Thymus (tissue), 11 donors: ENCODE measurements around the gene CYP26C1. TPM values are rescaled to one million over a fixed set of nuclear protein-coding genes. Genes with fewer than 3 reads are reported as not detected.
A peak's percentile ranks its signal among the peaks of the same experiment; 100 is the strongest.
"Not testable (repeated sequence)": the region's sequence is repeated elsewhere in the genome, so short reads cannot be mapped to it uniquely, and the experiment has no call there.

Source experiments
- DNase-seq, 9 donors: peaks; one replicate each; pipeline ENCODE4 v3.0.0-alpha.2; 2013; ENCODE audit warnings: low spot score in 9 of 9, low read depth in 6 of 9, missing footprints in 1 of 9
- H3K27ac ChIP-seq, 2 donors: one replicate each; pipeline ENCODE4 v1.5.1; 2013; ENCODE audit warnings: control low read depth in 1 of 2, low read depth in 1 of 2, low read length in 1 of 2, mild to moderate bottlenecking in 1 of 2, moderate library complexity in 1 of 2
- H3K27me3 ChIP-seq, 2 donors: one replicate each; pipeline ENCODE4 v1.5.1; 2013; ENCODE audit warnings: low read length in 1 of 2; ENCODE audit not compliant: control insufficient read depth in 2 of 2, insufficient read depth in 1 of 2
- H3K36me3 ChIP-seq, 2 donors: one replicate each; pipeline ENCODE4 v1.5.1; 2013; ENCODE audit warnings: low read length in 1 of 2, mild to moderate bottlenecking in 1 of 2, moderate library complexity in 1 of 2; ENCODE audit not compliant: control insufficient read depth in 2 of 2, insufficient read depth in 2 of 2
- H3K4me1 ChIP-seq, 2 donors: one replicate each; pipeline ENCODE4 v1.5.1; 2013; ENCODE audit warnings: low read length in 2 of 2; ENCODE audit not compliant: control insufficient read depth in 2 of 2, insufficient read depth in 2 of 2
- H3K4me3 ChIP-seq, 2 donors: one replicate each; pipeline ENCODE4 v1.5.1; 2013; ENCODE audit warnings: low read length in 2 of 2, control low read depth in 1 of 2, mild to moderate bottlenecking in 1 of 2
- H3K9me3 ChIP-seq, 2 donors: one replicate each; pipeline ENCODE4 v1.5.1; 2013; ENCODE audit warnings: low read length in 1 of 2, mild to moderate bottlenecking in 1 of 2; ENCODE audit not compliant: control insufficient read depth in 2 of 2, insufficient read depth in 1 of 2
- WGBS: extraction: QIAGEN DNeasy Blood & Tissue Kit; methylation state at CpG from one replicate; pipeline ENCODE4 v1.1.7; 2013; 5-methylcytosine and 5-hydroxymethylcytosine counted together
- polyA plus RNA-seq: library from polyadenylated mRNA; stranded (reverse); fragments of 200-250 nt; gene quantifications from one replicate; pipeline ENCODE4 v1.2.3, GENCODE V29; 2013
- total RNA-seq: library from RNA; stranded (reverse); fragments of 120-200 nt; gene quantifications from one replicate; pipeline ENCODE4 v1.2.4, GENCODE V29; 2013
- donor health status: healthy.

CYP26C1 gene
- total and polyA plus RNA-seq, 2 donors, result 0.11 to 0.28 TPM

GRCh38 chr10:93097386-93097785, 36.8 kb downstream of the CYP26C1 start:
- Histone ChIP-seq H3K36me3 (no peaks in the 10 kb centered on the region), H3K27me3 (no peaks in the 10 kb centered on the region), H3K4me3 (no peak overlapping the region), H3K9me3 (no peaks in the 10 kb centered on the region), H3K4me1 (no peaks in the 10 kb centered on the region), H3K27ac (no peak overlapping the region)
- 94% methylated on average over 9 of the region's 9 CpGs for WGBS
- DNase-seq, result no peak

DNA sequence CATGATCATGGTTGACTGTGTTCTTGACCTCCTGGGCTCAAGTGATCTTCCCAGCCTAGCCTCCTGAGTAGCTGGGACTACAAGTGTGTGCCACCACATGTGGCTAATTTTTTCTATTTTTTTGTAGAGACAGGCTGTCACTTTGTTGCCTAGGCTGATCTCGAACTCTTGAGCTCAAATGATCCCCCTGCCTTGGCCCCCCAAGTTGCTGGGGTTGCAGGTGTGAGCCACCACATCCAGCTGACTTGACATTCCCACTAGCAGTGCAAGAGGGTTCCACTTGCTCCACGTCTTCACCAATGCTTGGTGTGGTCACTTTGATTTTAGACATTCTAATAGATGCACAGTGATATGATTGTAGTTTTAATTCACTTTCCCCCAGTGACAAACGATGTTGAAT, 38.2 kb downstream of the CYP26C1 start:
- Histone ChIP-seq H3K9me3 (no peaks in the 10 kb centered on the region), H3K27ac (no peak overlapping the region), H3K36me3 (no peaks in the 10 kb centered on the region), H3K4me3 (no peak overlapping the region), H3K27me3 (no peaks in the 10 kb centered on the region), H3K4me1 (no peaks in the 10 kb centered on the region)
- WGBS, result 89% methylated on average over 3 of the region's 3 CpGs
- DNase-seq, result no peak

GRCh38 chr10:93099670-93100069, 39.1 kb downstream of the CYP26C1 start:
- Histone ChIP-seq H3K36me3 (no peaks in the 10 kb centered on the region), H3K9me3 (no peaks in the 10 kb centered on the region), H3K27ac (no peak overlapping the region), H3K27me3 (no peaks in the 10 kb centered on the region), H3K4me3 (no peak overlapping the region), H3K4me1 (no peaks in the 10 kb centered on the region)
- DNase-seq, result no peak
- WGBS, result 97% methylated on average over 7 of the region's 7 CpGs

DNA sequence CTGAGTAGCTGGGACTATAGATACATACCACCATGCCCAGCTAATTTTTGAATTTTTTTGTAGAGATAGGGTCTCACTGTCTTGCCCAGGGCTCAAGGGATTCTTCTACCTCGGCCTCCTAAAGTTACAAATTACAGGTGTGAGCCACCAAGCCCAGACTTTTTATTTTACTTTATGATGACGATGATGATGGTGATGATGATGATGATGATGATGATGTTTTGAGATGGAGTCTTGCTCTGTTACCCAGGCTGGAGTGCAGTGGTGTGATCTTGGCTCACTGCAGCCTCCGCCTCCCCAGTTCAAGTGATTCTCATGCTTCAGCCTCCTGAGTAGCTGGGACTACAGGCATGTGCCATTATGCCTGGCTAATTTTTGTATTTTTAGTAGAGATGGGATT, 40.5 kb downstream of the CYP26C1 start:
- H3K27me3 ChIP-seq, H3K27ac ChIP-seq, H3K4me3 ChIP-seq, H3K36me3 ChIP-seq, H3K4me1 ChIP-seq, H3K9me3 ChIP-seq, DNase-seq: not testable (repeated sequence)
- WGBS, result 97% methylated on average over 3 of the region's 3 CpGs

DNA sequence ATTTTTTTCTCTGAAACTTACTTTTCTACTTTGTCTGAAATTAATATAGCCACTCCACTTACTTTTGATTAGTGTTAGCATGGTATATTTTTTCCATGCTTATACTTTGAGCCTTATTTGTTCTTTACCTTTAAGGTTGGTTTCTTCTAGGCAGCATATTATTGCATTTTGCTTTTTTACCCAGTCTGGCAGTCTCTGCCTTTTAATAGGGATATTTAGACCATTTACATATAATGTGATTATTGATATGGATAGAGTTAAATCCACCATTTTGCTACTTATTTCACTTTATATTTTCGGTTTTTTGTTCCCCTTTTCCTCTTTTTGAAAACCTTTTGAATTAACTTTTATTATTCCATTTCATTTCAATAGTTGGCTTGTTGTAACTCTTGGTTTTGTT, 43.4 kb downstream of the CYP26C1 start:
- H3K9me3 ChIP-seq, result no peaks in the 10 kb centered on the region
- no peaks in the 10 kb centered on the region for H3K4me1 ChIP-seq
- H3K36me3 ChIP-seq, result no peaks in the 10 kb centered on the region
- DNase-seq, result no peak
- H3K27me3 ChIP-seq, result no peaks in the 10 kb centered on the region
- H3K27ac ChIP-seq, result no peak overlapping the region
- H3K4me3 ChIP-seq, result no peak overlapping the region
- WGBS, result 94% methylated on average over 1 of the region's 1 CpG

DNA sequence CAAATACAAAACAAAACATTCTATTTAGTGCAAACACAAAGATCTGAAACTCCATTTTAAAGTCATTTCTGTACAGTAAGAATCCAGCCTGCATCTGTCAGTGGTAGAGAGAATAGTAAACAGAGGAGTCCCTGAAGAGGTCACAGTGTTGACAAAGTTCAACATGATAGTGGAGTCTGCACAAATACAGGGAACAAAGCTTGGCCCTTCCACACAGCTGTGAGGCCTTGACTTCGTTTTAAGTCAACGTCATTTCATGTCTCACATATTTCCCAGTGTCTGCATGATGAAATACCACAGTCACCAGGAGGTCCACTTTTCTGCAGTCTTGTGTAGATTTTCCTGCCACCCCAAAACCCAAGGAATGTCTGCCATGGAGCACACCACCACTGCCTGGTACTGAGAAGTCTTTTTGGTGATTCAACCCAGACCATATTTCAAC, 46.1 kb downstream of the CYP26C1 start:
- no peaks in the 10 kb centered on the region for H3K9me3 ChIP-seq
- H3K4me1 ChIP-seq, result no peaks in the 10 kb centered on the region
- no peak for DNase-seq
- H3K36me3 ChIP-seq, result no peaks in the 10 kb centered on the region
- no peaks in the 10 kb centered on the region for H3K27me3 ChIP-seq
- H3K27ac ChIP-seq, result no peak overlapping the region
- 93% methylated on average over 2 of the region's 2 CpGs for WGBS
- H3K4me3 ChIP-seq, result no peak overlapping the region

DNA sequence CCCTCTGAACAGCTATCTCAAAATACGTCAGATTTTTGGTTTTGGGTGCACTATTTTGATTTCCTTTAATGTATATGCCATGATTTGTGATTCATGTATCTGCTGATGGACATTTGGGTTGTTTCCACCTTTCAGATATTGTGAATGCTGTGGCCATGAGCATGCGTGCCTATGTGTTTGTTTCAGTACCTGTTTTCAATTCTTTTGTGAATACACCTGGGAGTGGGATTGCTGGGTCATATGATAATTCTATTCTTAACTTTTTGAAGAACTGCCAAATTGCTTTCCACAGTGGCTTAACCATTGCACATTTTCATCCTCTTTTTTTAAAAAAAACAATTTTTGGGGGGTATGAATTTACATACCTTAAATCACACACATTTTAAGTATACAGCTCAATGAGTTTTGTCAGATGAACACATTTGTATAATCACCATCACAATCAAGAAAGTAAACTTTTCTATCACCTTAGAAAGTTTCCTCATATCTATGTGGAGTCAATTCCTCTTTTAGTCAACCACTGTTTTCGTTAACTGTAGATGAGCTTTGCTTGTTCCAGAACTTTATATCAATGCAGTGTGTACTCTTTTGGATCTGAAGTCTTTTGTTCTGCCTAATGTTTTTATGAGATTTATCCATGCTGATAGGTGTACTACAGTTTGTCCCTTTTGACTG, 50.0 kb downstream of the CYP26C1 start:
- 79% methylated on average over 3 of the region's 3 CpGs for WGBS
- no peak overlapping the region for H3K4me3 ChIP-seq
- no peaks in the 10 kb centered on the region for H3K36me3 ChIP-seq
- no peak overlapping the region for H3K27ac ChIP-seq
- no peaks in the 10 kb centered on the region for H3K27me3 ChIP-seq
- no peak for DNase-seq
- peaks cover 0 to 4% of the 10 kb centered on the region in 2 donors for H3K4me1 ChIP-seq
- no peaks in the 10 kb centered on the region for H3K9me3 ChIP-seq

DNA sequence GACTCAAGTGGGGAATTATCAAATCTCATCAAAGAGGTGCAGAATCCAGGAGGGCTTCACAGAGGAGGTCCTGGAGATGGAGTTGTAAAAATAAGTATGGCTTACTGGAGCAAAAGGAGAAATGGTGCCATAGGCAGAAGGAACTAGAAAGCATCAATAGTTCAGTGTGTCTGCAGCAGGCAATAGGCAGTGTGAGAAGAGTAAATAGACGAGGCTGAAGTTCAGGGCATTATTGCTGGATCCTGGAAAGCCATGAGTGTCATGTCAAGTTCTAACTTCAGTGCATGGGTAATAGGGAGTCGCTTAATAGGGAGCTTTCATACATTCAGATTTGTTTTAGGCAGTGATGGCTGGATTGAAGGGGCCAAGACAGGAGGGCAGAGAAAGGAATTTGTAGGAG, 52.4 kb downstream of the CYP26C1 start:
- Histone ChIP-seq H3K27me3 (no peaks in the 10 kb centered on the region), H3K4me3 (no peak overlapping the region), H3K36me3 (no peaks in the 10 kb centered on the region), H3K4me1 (peaks cover 0 to 6% of the 10 kb centered on the region in 2 donors), H3K27ac (no peak overlapping the region), H3K9me3 (no peaks in the 10 kb centered on the region)
- WGBS, result 91% methylated on average over 2 of the region's 2 CpGs
- no peak for DNase-seq

DNA sequence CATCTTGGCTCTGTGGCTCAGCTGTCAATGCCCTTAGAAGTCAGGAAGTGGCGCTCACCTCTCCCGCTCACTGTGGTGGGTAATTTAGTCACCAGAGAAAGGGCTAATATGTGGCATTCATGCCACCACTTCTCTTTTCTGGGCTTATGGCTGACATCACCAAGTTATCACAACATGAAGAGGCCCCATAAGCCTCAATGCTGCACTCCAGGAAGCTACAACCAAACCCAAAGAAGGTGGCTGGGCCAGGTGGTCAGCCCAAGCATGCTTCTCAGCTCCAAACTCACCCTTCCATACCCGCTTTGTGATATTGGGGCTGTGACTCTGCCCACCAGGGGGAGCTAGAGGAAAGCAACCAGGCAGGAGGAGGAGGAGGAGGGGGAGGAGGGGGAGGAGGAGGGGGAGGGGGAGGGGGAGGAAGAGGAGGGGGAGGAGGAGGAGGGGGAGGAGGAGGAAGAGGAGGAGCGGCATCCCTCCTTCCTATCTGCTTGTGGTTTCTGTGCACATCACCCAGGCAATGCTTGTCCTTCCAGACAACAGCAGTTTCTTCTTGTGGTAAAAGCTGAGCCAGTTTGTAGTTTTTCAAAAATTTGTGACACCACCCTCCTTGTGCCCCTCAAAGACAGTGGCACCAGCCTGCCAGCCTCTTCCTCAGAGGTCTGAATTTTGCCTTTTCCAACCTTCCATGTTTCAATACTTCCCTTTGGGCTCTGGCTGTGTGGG, 55.2 kb downstream of the CYP26C1 start:
- Histone ChIP-seq H3K4me1 (peaks cover 0 to 6% of the 10 kb centered on the region in 2 donors), H3K36me3 (no peaks in the 10 kb centered on the region), H3K27ac (no peak overlapping the region), H3K27me3 (no peaks in the 10 kb centered on the region), H3K9me3 (no peaks in the 10 kb centered on the region), H3K4me3 (no peak overlapping the region)
- peak; percentile 23 to 75 (median 42) for DNase-seq
- 12% methylated on average over 4 of the region's 4 CpGs for WGBS
